Ascending aorta (tissue), 2 donors: Measurements from ENCODE around the gene SFMBT2. TPM values are rescaled to one million over a fixed set of nuclear protein-coding genes. Genes with fewer than 3 reads are reported as not detected.

Source experiments
- DNase-seq, 2 donors: peaks; one replicate each; pipeline ENCODE4 v3.0.0-alpha.2; 2019; ENCODE audit warnings: low spot score in 2 of 2
- H3K27ac ChIP-seq, 2 donors: fragments of 200-600 bp; sonication (generic); one replicate each; pipeline ENCODE4 v1.5.1; 2016 to 2017; ENCODE audit warnings: mild to moderate bottlenecking in 1 of 2
- H3K27me3 ChIP-seq: fragments of 200-600 bp; sonication (generic); one replicate; pipeline ENCODE4 v1.5.1; 2017
- H3K36me3 ChIP-seq, 2 donors: fragments of 200-600 bp; sonication (generic); one replicate each; pipeline ENCODE4 v1.5.1; 2016
- H3K4me1 ChIP-seq, 2 donors: fragments of 200-600 bp; sonication (generic); one replicate each; pipeline ENCODE4 v1.5.1; 2016 to 2017; ENCODE audit warnings: mild to moderate bottlenecking in 1 of 2
- H3K4me3 ChIP-seq, 2 donors: fragments of 200-600 bp; sonication (generic); one replicate each; pipeline ENCODE4 v1.5.1; 2016 to 2017; ENCODE audit warnings: mild to moderate bottlenecking in 1 of 2
- H3K9me3 ChIP-seq, 2 donors: fragments of 200-600 bp; sonication (generic); one replicate each; pipeline ENCODE4 v1.5.1; 2016
- intact Hi-C: fragments of 100-400 bp; cut with DNase I; formaldehyde crosslinking; loops from one replicate; pipeline ENCODE4 v1.15.1; 2023
- total RNA-seq: library from RNA; depleted of rRNA; stranded (reverse); fragments of >200 nt; gene quantifications from one replicate; pipeline ENCODE4 v1.1.0, GENCODE V29; 2016
- TF ChIP-seq, protein P1 (sequence below), 3 experiments: fragments of 200-600 bp in 2 of 3; fragments of 450-650 bp in 1 of 3; sonication (generic) in 2 of 3; IDR thresholded peaks; one replicate each; pipeline ENCODE4 v1.5.1; 2016 to 2019; ENCODE audit warnings: antibody characterized with exemption in 3 of 3, mild to moderate bottlenecking in 1 of 3, moderate library complexity in 1 of 3

Gene SFMBT2
- total RNA-seq, 1 donor from 2014 or later = 2.2 TPM

DNA sequence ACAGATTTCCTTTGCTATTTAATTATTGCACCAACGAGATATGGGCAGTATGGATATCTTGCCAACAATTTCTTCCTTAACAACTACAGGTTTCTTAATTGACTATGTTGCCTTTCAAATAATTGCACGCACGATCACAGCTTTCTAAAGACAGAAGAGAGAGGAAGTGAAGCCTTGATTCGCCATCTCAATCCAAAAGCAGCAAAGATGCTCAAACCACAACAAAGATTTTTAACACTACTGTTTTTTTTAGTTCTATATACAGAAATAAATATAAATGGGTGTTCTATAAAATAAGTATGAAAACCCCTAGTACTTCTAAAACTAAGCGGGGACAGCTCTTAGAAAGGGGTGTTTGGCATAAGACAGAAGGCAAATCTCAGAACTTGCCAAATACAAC, 251.3 kb downstream of the SFMBT2 start:
- no peaks in the 10 kb centered on the region for H3K4me1 ChIP-seq
- no peak overlapping the region for H3K27ac ChIP-seq
- intact Hi-C loops = no loop called here
- no peaks in the 10 kb centered on the region for H3K36me3 ChIP-seq
- DNase-seq = no peak
- TF ChIP-seq, protein P1, sequence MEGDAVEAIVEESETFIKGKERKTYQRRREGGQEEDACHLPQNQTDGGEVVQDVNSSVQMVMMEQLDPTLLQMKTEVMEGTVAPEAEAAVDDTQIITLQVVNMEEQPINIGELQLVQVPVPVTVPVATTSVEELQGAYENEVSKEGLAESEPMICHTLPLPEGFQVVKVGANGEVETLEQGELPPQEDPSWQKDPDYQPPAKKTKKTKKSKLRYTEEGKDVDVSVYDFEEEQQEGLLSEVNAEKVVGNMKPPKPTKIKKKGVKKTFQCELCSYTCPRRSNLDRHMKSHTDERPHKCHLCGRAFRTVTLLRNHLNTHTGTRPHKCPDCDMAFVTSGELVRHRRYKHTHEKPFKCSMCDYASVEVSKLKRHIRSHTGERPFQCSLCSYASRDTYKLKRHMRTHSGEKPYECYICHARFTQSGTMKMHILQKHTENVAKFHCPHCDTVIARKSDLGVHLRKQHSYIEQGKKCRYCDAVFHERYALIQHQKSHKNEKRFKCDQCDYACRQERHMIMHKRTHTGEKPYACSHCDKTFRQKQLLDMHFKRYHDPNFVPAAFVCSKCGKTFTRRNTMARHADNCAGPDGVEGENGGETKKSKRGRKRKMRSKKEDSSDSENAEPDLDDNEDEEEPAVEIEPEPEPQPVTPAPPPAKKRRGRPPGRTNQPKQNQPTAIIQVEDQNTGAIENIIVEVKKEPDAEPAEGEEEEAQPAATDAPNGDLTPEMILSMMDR (IDR thresholded peaks at IDR 0.05) = no peak
- no peaks in the 10 kb centered on the region for H3K27me3 ChIP-seq
- no peak overlapping the region for H3K4me3 ChIP-seq
- H3K9me3 ChIP-seq = no peaks in the 10 kb centered on the region

DNA sequence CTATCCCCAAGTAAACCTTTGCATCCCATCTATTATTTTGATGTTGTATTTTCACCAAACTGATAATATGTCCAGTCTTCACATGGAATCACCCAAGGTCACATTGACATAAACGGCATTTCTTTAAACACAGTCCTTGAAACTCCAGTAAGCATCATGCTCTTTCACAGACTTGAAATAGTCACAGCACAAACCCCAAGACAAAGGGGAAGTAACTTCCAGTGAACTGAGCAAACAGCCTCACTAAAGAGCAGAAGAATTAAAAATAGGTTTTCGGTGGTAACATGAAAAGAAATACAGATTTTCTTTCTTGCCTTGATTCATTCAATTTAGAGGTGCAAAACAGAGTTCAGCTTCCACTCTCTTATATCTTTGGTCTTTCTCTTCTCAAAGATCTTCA, 253.7 kb downstream of the SFMBT2 start:
- DNase-seq = no peak
- H3K9me3 ChIP-seq = no peaks in the 10 kb centered on the region
- TF ChIP-seq, protein P1 (IDR thresholded peaks at IDR 0.05) = no peak

DNA sequence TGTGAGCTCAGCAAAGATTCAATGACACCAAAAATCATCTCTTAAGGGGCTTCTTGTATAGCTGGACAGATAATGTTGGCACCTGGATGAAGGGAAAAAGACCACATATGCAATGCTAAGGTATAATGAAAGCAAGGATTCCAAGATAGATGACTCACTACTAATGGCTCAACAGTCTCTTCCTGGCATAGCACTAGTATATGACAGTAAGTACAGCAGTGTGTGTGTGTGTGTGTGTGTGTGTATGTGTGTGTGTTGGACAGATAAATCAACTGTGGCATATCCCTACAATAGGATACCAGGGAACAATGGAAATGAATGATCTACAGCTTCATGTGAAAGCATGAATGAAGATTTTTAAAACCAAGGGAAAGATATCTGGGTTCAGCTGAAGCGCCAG, 257.1 kb downstream of the SFMBT2 start:
- DNase-seq = no peak
- no peaks in the 10 kb centered on the region for H3K9me3 ChIP-seq
- intact Hi-C loops = no loop called here
- H3K36me3 ChIP-seq = no peaks in the 10 kb centered on the region
- H3K27ac ChIP-seq = no peak overlapping the region
- H3K4me3 ChIP-seq = no peak overlapping the region
- TF ChIP-seq, protein P1 (IDR thresholded peaks at IDR 0.05) = no peak
- H3K27me3 ChIP-seq = no peaks in the 10 kb centered on the region
- H3K4me1 ChIP-seq = no peaks in the 10 kb centered on the region

More for the DNA sequence above, 253.7 kb downstream of the SFMBT2 start:
- Histone ChIP-seq H3K36me3 (no peaks in the 10 kb centered on the region), H3K27ac (no peak overlapping the region), H3K27me3 (no peaks in the 10 kb centered on the region), H3K4me3 (no peak overlapping the region), H3K4me1 (no peaks in the 10 kb centered on the region)
- intact Hi-C loops = no loop called here

DNA sequence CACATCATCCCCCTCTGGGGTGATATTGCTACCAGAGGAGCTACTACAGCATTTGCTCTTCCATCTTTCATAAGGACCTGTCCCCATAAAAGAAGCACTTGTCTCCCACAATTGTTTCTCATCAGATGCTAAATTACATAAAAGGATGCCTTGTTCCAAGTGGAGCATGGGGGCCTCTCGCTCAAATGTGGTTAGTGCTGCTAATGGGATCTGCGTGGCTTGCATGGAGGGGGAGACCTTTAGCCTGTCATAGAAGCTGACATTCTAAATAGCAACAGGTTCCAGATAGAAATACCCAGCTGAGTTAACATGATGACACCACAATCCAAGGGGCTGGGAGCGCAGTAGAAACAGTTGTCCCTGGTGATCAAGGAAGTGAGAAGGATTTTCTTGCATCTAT, 257.9 kb downstream of the SFMBT2 start:
- Histone ChIP-seq H3K4me3 (no peak overlapping the region), H3K9me3 (no peaks in the 10 kb centered on the region), H3K27ac (no peak overlapping the region), H3K36me3 (no peaks in the 10 kb centered on the region), H3K27me3 (no peaks in the 10 kb centered on the region), H3K4me1 (no peaks in the 10 kb centered on the region)
- intact Hi-C loops = no loop called here
- TF ChIP-seq, protein P1 (IDR thresholded peaks at IDR 0.05) = no peak
- no peak for DNase-seq

DNA sequence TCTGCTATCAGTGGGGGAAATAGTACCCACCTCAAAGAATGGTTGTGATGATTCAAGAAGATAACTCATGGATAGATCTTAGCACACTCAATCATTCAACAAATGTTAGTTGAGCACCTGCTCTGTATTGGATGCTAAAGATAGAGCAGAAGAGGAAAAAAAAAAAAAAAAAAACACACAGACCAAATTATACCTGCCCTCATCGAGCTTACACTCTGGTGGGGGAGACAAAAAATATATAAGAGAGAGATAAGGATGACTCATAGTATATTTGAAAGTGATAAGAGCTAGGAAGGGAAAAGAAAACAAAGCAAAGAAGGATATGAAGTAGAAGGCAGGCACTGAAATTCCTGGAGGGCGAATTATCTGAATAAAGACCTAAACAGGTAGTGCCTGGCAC, 258.5 kb downstream of the SFMBT2 start:
- no peak for DNase-seq
- H3K9me3 ChIP-seq = no peaks in the 10 kb centered on the region
- H3K4me1 ChIP-seq = no peaks in the 10 kb centered on the region
- intact Hi-C loops = no loop called here
- no peaks in the 10 kb centered on the region for H3K27me3 ChIP-seq
- no peak overlapping the region for H3K27ac ChIP-seq
- H3K4me3 ChIP-seq = no peak overlapping the region
- TF ChIP-seq, protein P1 (IDR thresholded peaks at IDR 0.05) = no peak
- no peaks in the 10 kb centered on the region for H3K36me3 ChIP-seq

DNA sequence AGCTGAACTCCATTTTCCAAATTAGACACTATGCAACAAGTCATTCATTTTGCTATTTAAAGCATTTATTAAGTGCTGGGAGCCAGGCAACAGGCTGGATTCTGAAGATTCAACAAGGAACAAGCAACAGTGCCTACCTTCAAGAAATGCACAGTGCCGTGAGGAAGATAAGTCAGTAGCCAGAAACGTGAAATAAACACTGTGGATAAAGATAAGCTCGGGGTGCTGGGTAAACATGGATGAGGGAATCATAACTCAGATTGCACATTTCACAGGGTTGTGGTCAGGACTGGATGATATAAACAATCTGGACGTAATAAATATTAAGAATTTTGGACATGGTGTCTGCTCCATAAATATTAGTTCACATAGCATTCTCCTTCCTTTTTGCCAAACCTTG, 259.3 kb downstream of the SFMBT2 start:
- Histone ChIP-seq H3K27ac (no peak overlapping the region), H3K4me1 (no peaks in the 10 kb centered on the region), H3K36me3 (no peaks in the 10 kb centered on the region), H3K9me3 (no peaks in the 10 kb centered on the region), H3K27me3 (no peaks in the 10 kb centered on the region), H3K4me3 (no peak overlapping the region)
- TF ChIP-seq, protein P1 (IDR thresholded peaks at IDR 0.05) = no peak
- DNase-seq = no peak
- intact Hi-C loops = no loop called here
